NB4 (cell line): Measurements from ENCODE around the gene LPP.

Source experiments
- DNase-seq: peaks from one replicate; pipeline ENCODE4 v3.0.0; 2010; ENCODE audit warnings: low read depth
- H3K4me3 ChIP-seq: one replicate; pipeline ENCODE4 v1.5.1; 2011; ENCODE audit warnings: mild to moderate bottlenecking, low read depth, low read length, moderate library complexity
- MYC ChIP-seq: IDR thresholded peaks from 2 replicates; pipeline ENCODE4 v1.6.1; 2011; ENCODE audit warnings: low read depth, low read length
- POLR2A ChIP-seq: IDR thresholded peaks from 2 replicates; pipeline ENCODE4 v1.6.1; 2011; ENCODE audit warnings: mild to moderate bottlenecking; ENCODE audit not compliant: insufficient read length; ENCODE audit errors: extremely low read depth
- TF ChIP-seq, protein P1 (sequence below): IDR thresholded peaks from 2 replicates; pipeline ENCODE4 v1.6.1; 2011; ENCODE audit warnings: low read depth, low read length
- TF ChIP-seq, protein P2 (sequence below): IDR thresholded peaks from one replicate; pipeline ENCODE4 v1.5.1; 2012; ENCODE audit warnings: low read depth, low read length

Gene LPP

DNA sequence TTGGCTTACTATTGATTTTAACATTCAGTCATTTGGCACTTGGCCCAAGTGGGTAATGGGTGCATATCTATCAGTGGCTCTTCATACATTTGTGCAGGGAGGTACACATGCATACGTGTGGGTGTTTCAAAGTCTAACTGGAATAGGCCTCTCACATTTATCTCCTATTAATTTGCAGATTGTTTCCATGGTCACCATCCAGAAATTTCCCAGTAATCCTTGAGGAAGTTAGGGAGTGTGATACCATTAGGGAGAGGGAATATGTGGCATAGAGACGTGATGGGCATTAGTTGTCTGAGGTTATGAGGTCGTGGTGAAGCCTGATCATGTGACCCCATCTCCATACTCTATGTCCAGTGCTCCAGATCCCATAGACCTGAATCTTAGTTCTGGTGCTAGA lies 102.8 kb downstream of the LPP start:
- DNase-seq: no peak
- no peak overlapping the region for H3K4me3 ChIP-seq
- no peak for TF ChIP-seq MYC
- TF ChIP-seq, protein P1, sequence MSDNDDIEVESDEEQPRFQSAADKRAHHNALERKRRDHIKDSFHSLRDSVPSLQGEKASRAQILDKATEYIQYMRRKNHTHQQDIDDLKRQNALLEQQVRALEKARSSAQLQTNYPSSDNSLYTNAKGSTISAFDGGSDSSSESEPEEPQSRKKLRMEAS: no peak
- TF ChIP-seq, protein P2, sequence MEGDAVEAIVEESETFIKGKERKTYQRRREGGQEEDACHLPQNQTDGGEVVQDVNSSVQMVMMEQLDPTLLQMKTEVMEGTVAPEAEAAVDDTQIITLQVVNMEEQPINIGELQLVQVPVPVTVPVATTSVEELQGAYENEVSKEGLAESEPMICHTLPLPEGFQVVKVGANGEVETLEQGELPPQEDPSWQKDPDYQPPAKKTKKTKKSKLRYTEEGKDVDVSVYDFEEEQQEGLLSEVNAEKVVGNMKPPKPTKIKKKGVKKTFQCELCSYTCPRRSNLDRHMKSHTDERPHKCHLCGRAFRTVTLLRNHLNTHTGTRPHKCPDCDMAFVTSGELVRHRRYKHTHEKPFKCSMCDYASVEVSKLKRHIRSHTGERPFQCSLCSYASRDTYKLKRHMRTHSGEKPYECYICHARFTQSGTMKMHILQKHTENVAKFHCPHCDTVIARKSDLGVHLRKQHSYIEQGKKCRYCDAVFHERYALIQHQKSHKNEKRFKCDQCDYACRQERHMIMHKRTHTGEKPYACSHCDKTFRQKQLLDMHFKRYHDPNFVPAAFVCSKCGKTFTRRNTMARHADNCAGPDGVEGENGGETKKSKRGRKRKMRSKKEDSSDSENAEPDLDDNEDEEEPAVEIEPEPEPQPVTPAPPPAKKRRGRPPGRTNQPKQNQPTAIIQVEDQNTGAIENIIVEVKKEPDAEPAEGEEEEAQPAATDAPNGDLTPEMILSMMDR: no peak
- no peak for TF ChIP-seq POLR2A

DNA sequence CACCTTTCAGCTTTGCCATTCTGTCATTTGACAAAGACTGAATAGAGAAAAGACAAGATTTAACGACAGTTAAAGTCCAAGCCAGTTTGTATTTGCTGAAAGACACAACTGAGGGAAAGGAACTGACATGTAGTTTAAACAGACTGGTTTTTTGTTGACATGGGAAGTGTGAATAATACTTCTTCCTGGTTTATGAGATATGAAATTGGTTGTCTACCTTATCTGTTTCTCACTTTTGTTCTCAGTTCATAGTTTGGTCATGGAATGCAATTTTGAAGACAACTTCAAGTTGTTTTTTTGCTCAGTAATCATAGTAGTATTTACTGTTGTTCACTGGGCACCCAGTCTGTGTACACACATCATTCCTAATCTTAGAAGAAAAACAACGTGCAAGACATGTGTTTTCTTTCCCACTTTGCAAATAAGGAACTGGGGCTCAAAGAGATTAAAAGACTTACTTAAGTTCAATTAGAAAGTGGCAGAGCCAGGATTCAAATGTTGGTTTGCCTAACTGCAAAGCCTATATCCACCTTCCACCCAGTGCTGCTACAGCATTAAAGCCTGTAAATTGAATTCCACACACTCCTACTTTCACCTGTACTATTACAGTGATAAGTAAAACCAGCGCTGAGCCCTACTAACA lies 103.5 kb downstream of the LPP start:
- TF ChIP-seq, protein P1: no peak
- TF ChIP-seq MYC (no peak), POLR2A (no peak)
- TF ChIP-seq, protein P2: no peak
- no peak overlapping the region for H3K4me3 ChIP-seq
- DNase-seq: no peak

DNA sequence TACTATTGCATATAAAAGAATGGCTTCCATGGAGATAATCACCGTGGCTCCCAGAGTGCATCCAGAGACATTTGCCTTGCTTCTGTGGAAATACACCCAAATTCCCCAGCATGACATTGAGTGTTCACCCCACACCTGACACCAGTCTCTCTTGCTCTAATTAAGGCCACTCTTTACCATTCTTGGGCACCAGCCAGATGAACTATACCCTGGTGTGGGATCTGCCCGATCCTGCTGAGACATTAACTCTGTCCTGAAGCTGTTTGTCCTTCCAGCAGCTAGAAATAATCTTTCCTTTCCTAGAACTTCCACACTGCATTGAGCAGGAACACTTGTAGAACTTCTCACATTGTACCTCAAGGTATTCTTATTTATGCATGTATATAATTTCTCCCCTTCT lies 105.2 kb downstream of the LPP start:
- TF ChIP-seq, protein P1: no peak
- no peak overlapping the region for H3K4me3 ChIP-seq
- no peak for DNase-seq

DNA sequence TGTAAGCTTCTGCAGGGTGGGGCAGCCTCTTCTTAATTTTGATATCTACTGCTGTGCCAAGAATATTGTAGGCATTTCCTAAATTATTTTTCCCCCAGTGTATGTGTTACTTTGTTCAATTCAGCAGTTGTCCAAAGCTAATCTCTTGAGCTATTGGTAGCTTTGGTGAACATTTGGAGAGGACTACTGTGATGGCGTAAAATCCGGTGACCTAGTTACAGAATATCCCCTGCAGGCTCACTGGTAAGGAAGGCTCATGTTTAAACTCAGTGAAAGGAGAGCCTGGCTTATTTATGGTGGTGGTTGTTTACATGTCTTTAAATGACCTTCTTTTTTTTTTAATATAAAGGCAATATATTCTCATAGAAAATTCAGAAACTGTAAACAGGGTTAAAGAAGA lies 105.6 kb downstream of the LPP start:
- H3K4me3 ChIP-seq: no peak overlapping the region
- TF ChIP-seq, protein P1: no peak
- TF ChIP-seq MYC (no peak), POLR2A (no peak)
- TF ChIP-seq, protein P2: no peak
- DNase-seq: no peak

DNA sequence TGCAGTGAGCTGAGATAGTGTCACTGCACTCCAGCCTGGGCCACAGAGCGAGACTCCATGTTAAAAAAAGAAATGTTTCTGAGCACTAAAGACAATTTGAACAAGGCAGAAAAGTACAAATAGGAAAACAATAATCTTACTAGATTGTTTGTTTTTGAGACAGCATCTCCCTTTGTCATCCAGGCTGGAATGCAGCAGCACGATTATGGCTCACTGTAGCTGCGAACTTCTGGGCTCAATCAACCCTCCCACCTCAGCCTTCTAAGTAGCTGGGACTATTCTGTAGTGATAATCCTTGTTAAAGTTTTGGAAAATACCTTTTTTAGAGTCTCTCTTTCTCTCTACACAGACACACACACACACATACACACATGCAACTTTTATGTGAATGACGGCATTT lies 107.1 kb downstream of the LPP start:
- TF ChIP-seq POLR2A (no peak), MYC (no peak)
- TF ChIP-seq, protein P1: no peak
- TF ChIP-seq, protein P2: no peak
- H3K4me3 ChIP-seq: no peak overlapping the region
- DNase-seq: no peak

DNA sequence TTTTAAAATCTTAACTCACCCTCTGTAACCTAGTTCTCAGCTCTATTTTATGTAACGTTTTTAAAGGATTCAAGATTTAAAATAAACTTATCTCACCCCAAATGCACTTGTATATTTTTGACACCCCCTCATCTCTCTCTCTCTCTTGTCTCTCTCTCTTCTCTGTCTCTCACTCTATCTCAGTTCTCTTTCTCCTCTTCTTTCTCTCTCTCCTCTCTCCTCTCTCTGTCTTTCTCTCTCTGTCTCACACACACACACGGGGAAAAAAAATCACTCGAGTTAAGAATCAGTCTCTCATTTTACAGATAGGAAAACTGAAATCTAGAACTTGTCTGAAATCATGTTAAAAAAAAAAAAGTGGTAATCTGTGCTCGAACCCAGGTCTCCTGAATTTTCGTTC lies 108.5 kb downstream of the LPP start:
- DNase-seq: no peak

More for the DNA sequence above, 108.5 kb downstream of the LPP start:
- TF ChIP-seq MYC (no peak), POLR2A (no peak)
- TF ChIP-seq, protein P2: no peak
- TF ChIP-seq, protein P1: no peak
- H3K4me3 ChIP-seq: no peak overlapping the region
